Activated naive CD8-positive, alpha-beta T cell treated with anti-CD3 and anti-CD28 coated beads for 36 hours (primary cell): ENCODE results near the gene RFPL1. TPM values are rescaled to one million over a fixed set of nuclear protein-coding genes. Genes with fewer than 3 reads are reported as not detected.
"Not testable (repeated sequence)": the region's sequence is repeated elsewhere in the genome, so short reads cannot be mapped to it uniquely, and the experiment has no call there.

Experiments used
- DNase-seq: peaks from one replicate; pipeline ENCODE4 v3.0.0; 2021
- H3K27ac Mint-ChIP-seq: one replicate; pipeline ENCODE4 v1.8.0; 2022; ENCODE audit warnings: mild to moderate bottlenecking, moderate library complexity, mixed read lengths
- H3K27me3 Mint-ChIP-seq: one replicate; pipeline ENCODE4 v1.8.0; 2022; ENCODE audit warnings: mild to moderate bottlenecking, mixed read lengths
- H3K36me3 Mint-ChIP-seq: one replicate; pipeline ENCODE4 v1.8.0; 2021; ENCODE audit warnings: mild to moderate bottlenecking, mixed read lengths
- H3K4me1 Mint-ChIP-seq: one replicate; pipeline ENCODE4 v1.8.0; 2021; ENCODE audit warnings: mixed read lengths
- H3K4me3 Mint-ChIP-seq: one replicate; pipeline ENCODE4 v1.8.0; 2022; ENCODE audit warnings: mild to moderate bottlenecking, moderate library complexity, mixed read lengths
- H3K9me3 Mint-ChIP-seq: one replicate; pipeline ENCODE4 v1.8.0; 2022; ENCODE audit warnings: mixed read lengths
- total RNA-seq, 2 experiments: library from RNA; stranded (reverse); gene quantifications; one replicate each; pipeline ENCODE4 v1.2.3, GENCODE V29; 2021

Gene RFPL1
- total RNA-seq, 2 experiments from 2014 or later = not detected

- Mint-ChIP-seq H3K27ac (no peak overlapping the region), H3K27me3 (peaks cover 46% of the 10 kb centered on the region), H3K36me3 (peaks cover 2% of the 10 kb centered on the region), H3K4me1 (peaks cover 8% of the 10 kb centered on the region), H3K4me3 (peak overlapping the region; percentile 68), H3K9me3 (no peaks in the 10 kb centered on the region)
- DNase-seq = peak; percentile 70
Measured at GRCh38 chr22:29480512-29481264, 42.3 kb downstream of the RFPL1 start.

- peaks cover 8% of the 10 kb centered on the region for H3K4me1 Mint-ChIP-seq
- peaks cover 43% of the 10 kb centered on the region for H3K27me3 Mint-ChIP-seq
- no peak for DNase-seq
- H3K36me3 Mint-ChIP-seq = peaks cover 2% of the 10 kb centered on the region
- H3K27ac Mint-ChIP-seq = no peak overlapping the region
- H3K4me3 Mint-ChIP-seq = peak overlapping the region; percentile 68
- H3K9me3 Mint-ChIP-seq = no peaks in the 10 kb centered on the region
Measured at GRCh38 chr22:29481265-29482000, 43.0 kb downstream of the RFPL1 start.

- Mint-ChIP-seq H3K27me3 (peaks cover 39% of the 10 kb centered on the region), H3K4me1 (peaks cover 8% of the 10 kb centered on the region), H3K4me3 (peak overlapping the region; percentile 68), H3K9me3 (no peaks in the 10 kb centered on the region), H3K27ac (no peak overlapping the region), H3K36me3 (peaks cover 2% of the 10 kb centered on the region)
- no peak for DNase-seq
Measured at GRCh38 chr22:29482253-29482652, 43.9 kb downstream of the RFPL1 start.

GRCh38 chr22:29482726-29483125 lies 44.3 kb downstream of the RFPL1 start:
- Mint-ChIP-seq H3K4me3 (no peak overlapping the region), H3K36me3 (peaks cover 2% of the 10 kb centered on the region), H3K4me1 (peaks cover 8% of the 10 kb centered on the region), H3K27me3 (peaks cover 36% of the 10 kb centered on the region), H3K9me3 (no peaks in the 10 kb centered on the region), H3K27ac (no peak overlapping the region)
- DNase-seq = no peak

DNA sequence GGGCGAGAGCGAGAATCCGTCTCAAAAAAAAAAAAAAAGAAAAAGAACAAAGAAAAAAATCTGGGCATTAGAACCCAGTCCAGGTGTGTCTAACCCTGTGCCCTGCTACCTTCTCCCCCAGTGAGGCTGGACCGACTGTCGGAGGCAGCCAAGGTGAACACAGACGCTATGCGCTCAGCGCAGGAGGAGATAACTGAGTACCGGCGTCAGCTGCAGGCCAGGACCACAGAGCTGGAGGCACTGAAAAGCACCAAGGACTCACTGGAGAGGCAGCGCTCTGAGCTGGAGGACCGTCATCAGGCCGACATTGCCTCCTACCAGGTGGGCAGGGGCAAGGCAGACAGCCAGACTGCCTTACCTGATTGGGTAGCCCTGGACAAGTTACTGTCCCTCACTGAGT lies 44.9 kb downstream of the RFPL1 start:
- Mint-ChIP-seq H3K27me3 (peaks cover 31% of the 10 kb centered on the region), H3K4me1 (peaks cover 8% of the 10 kb centered on the region), H3K36me3 (peaks cover 2% of the 10 kb centered on the region), H3K9me3 (no peaks in the 10 kb centered on the region), H3K4me3 (no peak overlapping the region), H3K27ac (no peak overlapping the region)
- DNase-seq = no peak

DNA sequence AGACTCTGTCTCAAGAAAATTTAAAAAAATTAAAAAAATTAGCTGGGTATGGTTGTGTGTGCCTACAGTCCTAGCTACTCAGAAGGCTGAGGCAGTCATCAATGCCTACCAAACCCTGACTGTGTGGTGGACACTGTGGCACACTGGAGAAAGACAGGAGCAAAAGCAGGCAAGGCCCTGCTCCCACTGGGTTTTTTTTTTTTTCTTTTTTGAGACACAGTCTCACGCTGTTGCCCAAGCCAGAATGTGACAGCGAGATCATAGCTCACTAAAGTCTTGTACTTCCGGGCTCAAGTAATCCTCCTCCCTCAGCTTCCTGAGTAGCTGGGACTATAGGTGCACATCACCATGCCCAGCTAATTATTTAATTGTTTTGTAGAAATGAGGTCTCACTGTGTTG lies 46.3 kb downstream of the RFPL1 start:
- Mint-ChIP-seq H3K36me3 (peaks cover 2% of the 10 kb centered on the region), H3K27ac (no peak overlapping the region), H3K4me1 (peaks cover 3% of the 10 kb centered on the region), H3K4me3 (no peak overlapping the region), H3K9me3 (no peaks in the 10 kb centered on the region), H3K27me3 (peaks cover 17% of the 10 kb centered on the region)
- DNase-seq = no peak

- peaks cover 14% of the 10 kb centered on the region for H3K27me3 Mint-ChIP-seq
- H3K9me3 Mint-ChIP-seq = no peaks in the 10 kb centered on the region
- H3K4me1 Mint-ChIP-seq = peaks cover 3% of the 10 kb centered on the region
- H3K4me3 Mint-ChIP-seq = no peak overlapping the region
- peaks cover 2% of the 10 kb centered on the region for H3K36me3 Mint-ChIP-seq
- no peak for DNase-seq
- peak overlapping the region; percentile 12 for H3K27ac Mint-ChIP-seq
Measured at GRCh38 chr22:29485448-29485847, 47.1 kb downstream of the RFPL1 start.

- Mint-ChIP-seq H3K4me1 (no peaks in the 10 kb centered on the region), H3K36me3 (no peaks in the 10 kb centered on the region), H3K4me3 (no peak overlapping the region), H3K27ac (no peak overlapping the region), H3K27me3 (no peaks in the 10 kb centered on the region), H3K9me3 (no peaks in the 10 kb centered on the region)
- DNase-seq = no peak
Measured at GRCh38 chr22:29487426-29487986, 49.1 kb downstream of the RFPL1 start.

DNA sequence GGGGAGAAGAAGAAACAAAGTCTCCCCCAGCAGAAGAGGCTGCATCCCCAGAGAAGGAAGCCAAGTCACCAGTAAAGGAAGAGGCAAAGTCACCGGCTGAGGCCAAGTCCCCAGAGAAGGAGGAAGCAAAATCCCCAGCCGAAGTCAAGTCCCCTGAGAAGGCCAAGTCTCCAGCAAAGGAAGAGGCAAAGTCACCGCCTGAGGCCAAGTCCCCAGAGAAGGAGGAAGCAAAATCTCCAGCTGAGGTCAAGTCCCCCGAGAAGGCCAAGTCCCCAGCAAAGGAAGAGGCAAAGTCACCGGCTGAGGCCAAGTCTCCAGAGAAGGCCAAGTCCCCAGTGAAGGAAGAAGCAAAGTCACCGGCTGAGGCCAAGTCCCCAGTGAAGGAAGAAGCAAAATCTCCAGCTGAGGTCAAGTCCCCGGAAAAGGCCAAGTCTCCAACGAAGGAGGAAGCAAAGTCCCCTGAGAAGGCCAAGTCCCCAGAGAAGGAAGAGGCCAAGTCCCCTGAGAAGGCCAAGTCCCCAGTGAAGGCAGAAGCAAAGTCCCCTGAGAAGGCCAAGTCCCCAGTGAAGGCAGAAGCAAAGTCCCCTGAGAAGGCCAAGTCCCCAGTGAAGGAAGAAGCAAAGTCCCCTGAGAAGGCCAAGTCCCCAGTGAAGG lies 50.9 kb downstream of the RFPL1 start:
- H3K4me3 Mint-ChIP-seq, DNase-seq, H3K9me3 Mint-ChIP-seq, H3K27me3 Mint-ChIP-seq, H3K27ac Mint-ChIP-seq, H3K36me3 Mint-ChIP-seq, H3K4me1 Mint-ChIP-seq: not testable (repeated sequence)

- Mint-ChIP-seq H3K27me3 (no peaks in the 10 kb centered on the region), H3K4me3 (no peak overlapping the region), H3K27ac (no peak overlapping the region), H3K4me1 (no peaks in the 10 kb centered on the region), H3K36me3 (peaks cover 12% of the 10 kb centered on the region), H3K9me3 (peaks cover 3% of the 10 kb centered on the region)
- no peak for DNase-seq
Measured at GRCh38 chr22:29491012-29491411, 52.6 kb downstream of the RFPL1 start.

Other genes starting within 250 kb of the RFPL1 start
- gene EMID1, start 232.7 kb upstream of the RFPL1 start, total RNA-seq = not detected
- gene RHBDD3, start 170.6 kb upstream of the RFPL1 start, total RNA-seq = 10 to 100 TPM; 32.4 to 33.1 TPM
- 100 to 1,000 TPM; 369 to 377 TPM for gene EWSR1, start 170.3 kb upstream of the RFPL1 start, total RNA-seq
- 1 to 10 TPM; 1.1 to 1.4 TPM for gene GAS2L1, start 131.9 kb upstream of the RFPL1 start, total RNA-seq
- gene RASL10A, start 122.9 kb upstream of the RFPL1 start, total RNA-seq = under 1 TPM in 1 of 2 experiments, not detected in 1; 0.58 TPM
- gene AP1B1, start 50.0 kb upstream of the RFPL1 start, total RNA-seq = 10 to 100 TPM; 66.5 to 72.0 TPM
- 1 to 10 TPM; 8.1 to 8.7 TPM for gene NEFH, start 41.6 kb downstream of the RFPL1 start, total RNA-seq
- 10 to 100 TPM; 63.9 to 71.7 TPM for gene THOC5, start 115.2 kb downstream of the RFPL1 start, total RNA-seq
- gene NIPSNAP1, start 142.5 kb downstream of the RFPL1 start, total RNA-seq = 10 to 100 TPM; 50.7 to 52.8 TPM
- 10 to 100 TPM; 45.8 to 49.4 TPM for gene NF2, start 165.1 kb downstream of the RFPL1 start, total RNA-seq